ENCODE measurements around the gene ZNF791.

- TF ChIP-seq CTCF (conservative IDR thresholded peaks at IDR 0.05): no peak
- TF ChIP-seq EZH2 (IDR thresholded peaks at IDR 0.05; ENCODE audit: low read depth): no peak
Observed at GRCh38 chr19:12647047-12647446, 36.3 kb downstream of the ZNF791 start.

Measured in PC-9 (cell line).